ENCODE measurements around the gene KLHL33. TPM values are rescaled to one million over a fixed set of nuclear protein-coding genes. Genes with fewer than 3 reads are reported as not detected.
A peak's percentile ranks its signal among the peaks of the same experiment; 100 is the strongest.

Gene KLHL33
- total and polyA plus RNA-seq, 5 donors from 2014 or later, result 0.72 TPM; not detected in 4

GRCh38 chr14:20419419-20419818 is 16.5 kb downstream of the KLHL33 start:
- Mint-ChIP-seq H3K27me3 (no peaks in the 10 kb centered on the region), H3K27ac (no peak overlapping the region), H3K9me3 (no peaks in the 10 kb centered on the region), H3K36me3 (no peaks in the 10 kb centered on the region), H3K4me1 (peaks cover 0 to 8% (median 6%) of the 10 kb centered on the region in 4 donors), H3K4me3 (peak overlapping the region in 1 of 4 donors; percentile 23)
- DNase-seq, result no peak
- H3K36me3 ChIP-seq (ENCODE audit: control insufficient read depth, insufficient read depth, low read length), result no peaks in the 10 kb centered on the region
- no peaks in the 10 kb centered on the region for H3K27me3 ChIP-seq (ENCODE audit: control insufficient read depth, insufficient read depth, low read length)
- H3K4me1 ChIP-seq (ENCODE audit: control insufficient read depth, insufficient read depth, low read length, poor library complexity, severe bottlenecking), result peaks cover 4% of the 10 kb centered on the region
- ATAC-seq (ENCODE audit: low read depth in 2 of 2), result no peak
- H3K4me3 ChIP-seq (ENCODE audit: low read depth, low read length), result no peak overlapping the region
- no peak overlapping the region for H3K27ac ChIP-seq (ENCODE audit: insufficient read depth, low read length, poor library complexity, severe bottlenecking)
- no peaks in the 10 kb centered on the region for H3K9me3 ChIP-seq (ENCODE audit: control insufficient read depth in 2 of 2, low read length in 2 of 2)

GRCh38 chr14:20418501-20418909 is 17.5 kb downstream of the KLHL33 start:
- no peaks in the 10 kb centered on the region for H3K9me3 ChIP-seq (ENCODE audit: control insufficient read depth in 2 of 2, low read length in 2 of 2)
- no peak overlapping the region for H3K27ac ChIP-seq (ENCODE audit: insufficient read depth, low read length, poor library complexity, severe bottlenecking)
- no peak overlapping the region for H3K4me3 ChIP-seq (ENCODE audit: low read depth, low read length)
- Mint-ChIP-seq H3K4me1 (peaks cover 6 to 16% (median 13%) of the 10 kb centered on the region in 4 donors), H3K36me3 (no peaks in the 10 kb centered on the region), H3K4me3 (no peak overlapping the region), H3K27me3 (no peaks in the 10 kb centered on the region), H3K27ac (no peak overlapping the region), H3K9me3 (no peaks in the 10 kb centered on the region)
- ATAC-seq (ENCODE audit: low read depth in 2 of 2) (no peak), DNase-seq (no peak)
- no peaks in the 10 kb centered on the region for H3K36me3 ChIP-seq (ENCODE audit: control insufficient read depth, insufficient read depth, low read length)
- H3K4me1 ChIP-seq (ENCODE audit: control insufficient read depth, insufficient read depth, low read length, poor library complexity, severe bottlenecking), result peaks cover 13% of the 10 kb centered on the region
- H3K27me3 ChIP-seq (ENCODE audit: control insufficient read depth, insufficient read depth, low read length), result no peaks in the 10 kb centered on the region

- Mint-ChIP-seq H3K36me3 (no peaks in the 10 kb centered on the region), H3K4me3 (no peak overlapping the region), H3K9me3 (no peaks in the 10 kb centered on the region), H3K27me3 (no peaks in the 10 kb centered on the region), H3K27ac (no peak overlapping the region), H3K4me1 (peaks cover 9 to 17% (median 13%) of the 10 kb centered on the region in 4 donors)
- H3K27ac ChIP-seq (ENCODE audit: insufficient read depth, low read length, poor library complexity, severe bottlenecking), result no peak overlapping the region
- ATAC-seq (ENCODE audit: low read depth in 2 of 2) (no peak), DNase-seq (no peak)
- no peaks in the 10 kb centered on the region for H3K36me3 ChIP-seq (ENCODE audit: control insufficient read depth, insufficient read depth, low read length)
- peaks cover 18% of the 10 kb centered on the region for H3K4me1 ChIP-seq (ENCODE audit: control insufficient read depth, insufficient read depth, low read length, poor library complexity, severe bottlenecking)
- H3K9me3 ChIP-seq (ENCODE audit: control insufficient read depth in 2 of 2, low read length in 2 of 2), result no peaks in the 10 kb centered on the region
- H3K27me3 ChIP-seq (ENCODE audit: control insufficient read depth, insufficient read depth, low read length), result no peaks in the 10 kb centered on the region
- no peak overlapping the region for H3K4me3 ChIP-seq (ENCODE audit: low read depth, low read length)
Observed at GRCh38 chr14:20417250-20418186, 18.4 kb downstream of the KLHL33 start.

DNA sequence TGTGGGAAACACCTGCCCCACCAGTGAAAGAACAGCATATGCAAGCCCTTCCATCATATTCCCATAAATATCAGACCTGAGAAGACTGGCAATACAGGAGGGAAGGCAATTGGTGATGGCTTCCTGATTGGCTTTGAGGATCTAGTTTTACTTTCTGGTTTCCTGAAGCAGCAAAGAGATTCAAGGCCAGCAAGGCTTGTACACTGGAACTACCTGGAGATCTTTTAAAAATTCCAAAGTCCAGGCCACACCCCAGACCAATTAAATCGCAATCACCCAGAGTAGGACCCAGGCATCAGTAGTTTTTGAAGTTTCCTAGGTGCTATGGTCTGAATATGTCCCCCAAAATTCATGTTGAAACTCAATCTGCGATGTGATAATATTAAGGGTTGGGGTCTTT is 19.7 kb downstream of the KLHL33 start:
- Histone ChIP-seq H3K27ac (ENCODE audit: insufficient read depth, low read length, poor library complexity, severe bottlenecking) (no peak overlapping the region), H3K27me3 (ENCODE audit: control insufficient read depth, insufficient read depth, low read length) (no peaks in the 10 kb centered on the region), H3K36me3 (ENCODE audit: control insufficient read depth, insufficient read depth, low read length) (no peaks in the 10 kb centered on the region), H3K4me1 (ENCODE audit: control insufficient read depth, insufficient read depth, low read length, poor library complexity, severe bottlenecking) (peaks cover 18% of the 10 kb centered on the region), H3K9me3 (ENCODE audit: control insufficient read depth in 2 of 2, low read length in 2 of 2) (no peaks in the 10 kb centered on the region), H3K4me3 (ENCODE audit: low read depth, low read length) (no peak overlapping the region)
- Mint-ChIP-seq H3K4me1 (peaks cover 13 to 29% (median 19%) of the 10 kb centered on the region in 4 donors), H3K27ac (peak overlapping the region in 2 of 3 donors; percentile 1 to 32), H3K36me3 (no peaks in the 10 kb centered on the region), H3K4me3 (no peak overlapping the region), H3K9me3 (no peaks in the 10 kb centered on the region), H3K27me3 (no peaks in the 10 kb centered on the region)
- ATAC-seq (ENCODE audit: low read depth in 2 of 2) (no peak), DNase-seq (no peak)

DNA sequence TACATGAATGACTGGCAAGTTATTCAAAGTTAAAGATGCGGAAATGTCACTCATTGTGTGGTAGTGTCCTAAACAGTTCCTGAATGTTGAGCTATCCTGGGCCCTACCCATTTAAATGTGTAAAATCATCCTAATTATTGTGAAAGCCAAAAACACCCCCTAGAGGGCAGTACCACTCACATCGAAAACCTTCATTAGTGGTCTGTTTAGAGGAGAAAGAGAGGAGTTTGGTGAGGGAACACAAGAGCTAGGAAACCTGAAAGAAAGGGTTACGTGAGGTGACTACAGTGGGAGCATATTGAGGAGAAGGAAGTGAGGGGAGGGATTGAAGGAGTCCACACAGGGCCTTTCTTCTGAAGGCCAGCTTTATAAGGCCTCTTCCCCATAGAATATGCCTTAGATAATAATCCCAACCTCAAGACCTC is 20.2 kb downstream of the KLHL33 start:
- Histone ChIP-seq H3K4me3 (ENCODE audit: low read depth, low read length) (no peak overlapping the region), H3K36me3 (ENCODE audit: control insufficient read depth, insufficient read depth, low read length) (no peaks in the 10 kb centered on the region), H3K9me3 (ENCODE audit: control insufficient read depth in 2 of 2, low read length in 2 of 2) (no peaks in the 10 kb centered on the region), H3K27ac (ENCODE audit: insufficient read depth, low read length, poor library complexity, severe bottlenecking) (no peak overlapping the region), H3K27me3 (ENCODE audit: control insufficient read depth, insufficient read depth, low read length) (no peaks in the 10 kb centered on the region), H3K4me1 (ENCODE audit: control insufficient read depth, insufficient read depth, low read length, poor library complexity, severe bottlenecking) (peaks cover 18% of the 10 kb centered on the region)
- Mint-ChIP-seq H3K27ac (peak overlapping the region; percentile 1 to 61 (median 14)), H3K27me3 (no peaks in the 10 kb centered on the region), H3K4me1 (peaks cover 16 to 34% (median 21%) of the 10 kb centered on the region in 4 donors), H3K36me3 (no peaks in the 10 kb centered on the region), H3K4me3 (peak overlapping the region in 3 of 4 donors; percentile 4 to 75 (median 31)), H3K9me3 (no peaks in the 10 kb centered on the region)
- DNase-seq (peak in 2 of 3 donors; percentile 48 to 75), ATAC-seq (ENCODE audit: low read depth in 2 of 2) (peak; percentile 43 to 44)

GRCh38 chr14:20413744-20414082 is 22.3 kb downstream of the KLHL33 start:
- Mint-ChIP-seq H3K4me1 (peaks cover 25 to 46% (median 33%) of the 10 kb centered on the region in 4 donors), H3K4me3 (peak overlapping the region; percentile 97 to 100 (median 98)), H3K27ac (peak overlapping the region; percentile 93 to 98 (median 96)), H3K9me3 (no peaks in the 10 kb centered on the region), H3K36me3 (peaks cover 7% of the 10 kb centered on the region), H3K27me3 (no peaks in the 10 kb centered on the region)
- Histone ChIP-seq H3K4me1 (ENCODE audit: control insufficient read depth, insufficient read depth, low read length, poor library complexity, severe bottlenecking) (peaks cover 18% of the 10 kb centered on the region), H3K4me3 (ENCODE audit: low read depth, low read length) (peak overlapping the region; percentile 96), H3K27me3 (ENCODE audit: control insufficient read depth, insufficient read depth, low read length) (no peaks in the 10 kb centered on the region), H3K9me3 (ENCODE audit: control insufficient read depth in 2 of 2, low read length in 2 of 2) (no peaks in the 10 kb centered on the region), H3K36me3 (ENCODE audit: control insufficient read depth, insufficient read depth, low read length) (no peaks in the 10 kb centered on the region), H3K27ac (ENCODE audit: insufficient read depth, low read length, poor library complexity, severe bottlenecking) (peak overlapping the region; percentile 91)
- ATAC-seq (ENCODE audit: low read depth in 2 of 2) (no peak), DNase-seq (peak in 2 of 3 donors; percentile 35 to 73)

DNA sequence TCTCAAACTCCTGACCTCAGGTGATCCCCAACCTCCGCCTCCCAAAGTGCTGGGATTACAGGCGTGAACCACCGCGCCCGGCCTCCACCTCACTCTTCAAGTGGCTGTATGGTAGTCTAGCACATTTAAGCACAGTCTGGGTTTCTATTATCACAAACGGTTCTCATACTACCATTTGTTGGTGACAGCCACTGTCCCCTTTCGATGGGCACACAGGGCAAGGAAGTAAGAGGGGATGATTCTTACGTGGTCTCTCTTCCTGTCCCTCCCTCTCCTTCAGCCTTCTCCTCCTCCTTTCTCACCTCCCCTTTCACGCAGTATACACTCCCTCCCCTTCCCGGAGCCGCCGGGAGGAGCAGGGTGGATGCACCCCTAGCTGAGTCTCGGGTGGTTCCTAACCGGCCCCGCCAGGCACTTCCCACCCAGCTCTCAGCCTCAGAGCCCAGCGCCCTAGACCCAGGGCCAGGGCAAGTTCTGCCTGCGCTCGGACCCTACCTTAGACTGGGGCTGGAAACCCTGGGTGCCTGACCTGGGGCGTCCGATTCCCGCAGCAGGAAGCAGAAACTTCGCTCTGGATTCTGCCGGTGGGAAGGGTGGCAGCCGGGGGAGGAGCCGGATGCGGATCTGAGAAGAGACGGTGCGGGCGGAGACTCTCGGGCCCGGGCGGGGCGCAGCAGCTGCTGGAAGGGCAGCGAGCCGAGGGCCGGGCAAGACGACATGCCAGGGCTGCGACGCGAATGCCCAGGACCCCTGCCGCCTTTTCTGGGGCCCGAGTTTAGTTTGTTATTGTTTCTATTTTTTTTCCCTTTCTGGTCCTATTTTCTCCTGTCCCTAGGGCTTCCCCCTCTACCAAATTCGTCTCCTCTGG is 22.9 kb downstream of the KLHL33 start, which contains the start of gene TEP1:
TSS of gene TEP1 (minus strand) at position 626 of the 868 bp plus-strand sequence. CDS start 5,062 bp downstream, outside the sequence.
- peak; percentile 73 to 74 for ATAC-seq (ENCODE audit: low read depth in 2 of 2)
- Mint-ChIP-seq H3K27me3 (no peaks in the 10 kb centered on the region), H3K36me3 (peaks cover 9% of the 10 kb centered on the region), H3K9me3 (no peaks in the 10 kb centered on the region), H3K27ac (peak within 1 kb of the TSS; percentile 93 to 98 (median 96)), H3K4me3 (peak within 1 kb of the TSS; percentile 97 to 100 (median 98)), H3K4me1 (peaks cover 26 to 50% (median 36%) of the 10 kb centered on the region in 4 donors)
- peaks cover 5% of the 10 kb centered on the region for H3K36me3 ChIP-seq (ENCODE audit: control insufficient read depth, insufficient read depth, low read length)
- no peaks in the 10 kb centered on the region for H3K9me3 ChIP-seq (ENCODE audit: control insufficient read depth in 2 of 2, low read length in 2 of 2)
- peak; percentile 65 to 84 (median 66) for DNase-seq
- H3K27ac ChIP-seq (ENCODE audit: insufficient read depth, low read length, poor library complexity, severe bottlenecking), result peak within 1 kb of the TSS; percentile 91
- no peaks in the 10 kb centered on the region for H3K27me3 ChIP-seq (ENCODE audit: control insufficient read depth, insufficient read depth, low read length)
- peaks cover 18% of the 10 kb centered on the region for H3K4me1 ChIP-seq (ENCODE audit: control insufficient read depth, insufficient read depth, low read length, poor library complexity, severe bottlenecking)
- H3K4me3 ChIP-seq (ENCODE audit: low read depth, low read length), result peak within 1 kb of the TSS; percentile 96
